Subcutaneous adipose tissue (tissue), 4 donors: Measurements from ENCODE around the gene PIGO. TPM values are rescaled to one million over a fixed set of nuclear protein-coding genes. Genes with fewer than 3 reads are reported as not detected.

Experiments
- total RNA-seq, 4 donors: library from RNA; depleted of rRNA; stranded (reverse); fragments of >200 nt; gene quantifications; one replicate each; pipeline ENCODE4 v1.1.0, GENCODE V29; 2016
- TF ChIP-seq, protein P1 (sequence below): fragments of 450-650 bp; IDR thresholded peaks from one replicate; pipeline ENCODE4 v1.5.1; 2016; ENCODE audit warnings: low read depth, mild to moderate bottlenecking, control low read depth, antibody characterized with exemption, moderate library complexity

Gene PIGO
- total RNA-seq, 4 donors from 2014 or later = 6.5 to 17.9 (median 11.7) TPM

GRCh38 chr9:35067056-35067455 lies 29.3 kb downstream of the PIGO start:
- TF ChIP-seq, protein P1, sequence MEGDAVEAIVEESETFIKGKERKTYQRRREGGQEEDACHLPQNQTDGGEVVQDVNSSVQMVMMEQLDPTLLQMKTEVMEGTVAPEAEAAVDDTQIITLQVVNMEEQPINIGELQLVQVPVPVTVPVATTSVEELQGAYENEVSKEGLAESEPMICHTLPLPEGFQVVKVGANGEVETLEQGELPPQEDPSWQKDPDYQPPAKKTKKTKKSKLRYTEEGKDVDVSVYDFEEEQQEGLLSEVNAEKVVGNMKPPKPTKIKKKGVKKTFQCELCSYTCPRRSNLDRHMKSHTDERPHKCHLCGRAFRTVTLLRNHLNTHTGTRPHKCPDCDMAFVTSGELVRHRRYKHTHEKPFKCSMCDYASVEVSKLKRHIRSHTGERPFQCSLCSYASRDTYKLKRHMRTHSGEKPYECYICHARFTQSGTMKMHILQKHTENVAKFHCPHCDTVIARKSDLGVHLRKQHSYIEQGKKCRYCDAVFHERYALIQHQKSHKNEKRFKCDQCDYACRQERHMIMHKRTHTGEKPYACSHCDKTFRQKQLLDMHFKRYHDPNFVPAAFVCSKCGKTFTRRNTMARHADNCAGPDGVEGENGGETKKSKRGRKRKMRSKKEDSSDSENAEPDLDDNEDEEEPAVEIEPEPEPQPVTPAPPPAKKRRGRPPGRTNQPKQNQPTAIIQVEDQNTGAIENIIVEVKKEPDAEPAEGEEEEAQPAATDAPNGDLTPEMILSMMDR = no peak

DNA sequence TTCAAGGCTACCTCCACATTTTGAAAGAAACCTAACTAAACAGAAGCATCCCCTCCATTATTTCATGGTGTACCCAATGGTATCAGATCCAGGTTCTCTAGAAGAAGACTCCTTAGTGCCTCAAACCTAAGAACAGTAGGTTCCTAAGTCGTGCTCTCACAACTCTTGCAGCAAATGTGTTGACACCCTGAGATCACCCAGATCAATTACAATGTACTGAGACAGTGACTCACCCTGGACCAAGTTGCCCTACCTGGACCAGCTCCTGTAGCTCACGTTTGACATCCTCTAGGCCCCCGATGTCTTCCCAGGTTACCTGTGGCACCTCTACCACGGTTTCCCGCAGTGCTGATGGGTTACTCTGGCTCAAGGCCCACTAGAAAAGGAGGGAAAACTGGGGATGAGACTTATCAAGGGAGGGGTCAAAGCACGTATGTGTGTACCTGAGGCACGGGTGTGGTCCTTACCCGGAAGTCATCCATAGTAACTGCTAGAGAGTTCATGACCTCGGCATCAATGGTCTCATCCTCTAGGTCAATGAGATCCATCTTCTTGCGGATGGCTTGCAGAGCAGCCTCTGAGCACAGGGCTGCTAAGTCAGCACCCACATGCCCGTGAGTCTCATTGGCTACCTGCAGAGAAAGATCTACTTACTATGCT lies 35.7 kb downstream of the PIGO start:
- TF ChIP-seq, protein P1 = no peak

- TF ChIP-seq, protein P1 = no peak
Observed at GRCh38 chr9:35059438-35059837, 37.0 kb downstream of the PIGO start.

GRCh38 chr9:35057271-35057620 lies 39.1 kb downstream of the PIGO start:
- TF ChIP-seq, protein P1 = no peak

DNA sequence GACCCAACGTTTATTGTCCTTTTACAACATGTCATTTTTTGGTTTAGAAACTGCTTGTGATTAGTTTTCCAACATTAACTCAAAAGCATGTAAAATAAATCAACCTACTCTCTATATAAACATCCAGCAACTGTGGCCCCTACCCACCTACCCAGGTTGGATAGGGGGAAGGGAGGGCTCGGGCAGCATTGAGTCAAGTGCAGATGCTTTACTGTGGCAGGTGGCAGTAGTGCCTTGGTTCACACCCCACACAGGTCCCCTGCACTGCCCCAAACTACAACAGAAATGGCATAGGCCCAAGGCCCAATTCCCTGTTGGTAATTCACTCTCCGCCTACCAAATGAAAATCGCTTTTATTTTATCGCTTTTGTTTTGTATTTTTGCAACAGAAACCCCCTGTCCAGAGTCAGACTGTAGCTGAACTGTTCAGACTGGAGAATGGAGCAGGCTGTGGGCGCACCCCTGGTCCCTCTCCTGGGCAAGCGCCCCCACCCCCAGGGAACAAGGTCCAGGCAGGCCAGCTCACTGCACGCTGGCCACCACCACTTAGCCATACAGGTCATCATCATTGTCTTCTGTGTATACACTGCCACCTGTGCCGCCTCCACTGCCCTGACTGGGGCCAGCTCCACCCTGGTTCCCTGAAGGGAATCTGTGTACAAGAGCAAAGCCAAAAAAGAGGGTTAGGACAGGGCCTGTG lies 39.7 kb downstream of the PIGO start:
- TF ChIP-seq, protein P1 = no peak

DNA sequence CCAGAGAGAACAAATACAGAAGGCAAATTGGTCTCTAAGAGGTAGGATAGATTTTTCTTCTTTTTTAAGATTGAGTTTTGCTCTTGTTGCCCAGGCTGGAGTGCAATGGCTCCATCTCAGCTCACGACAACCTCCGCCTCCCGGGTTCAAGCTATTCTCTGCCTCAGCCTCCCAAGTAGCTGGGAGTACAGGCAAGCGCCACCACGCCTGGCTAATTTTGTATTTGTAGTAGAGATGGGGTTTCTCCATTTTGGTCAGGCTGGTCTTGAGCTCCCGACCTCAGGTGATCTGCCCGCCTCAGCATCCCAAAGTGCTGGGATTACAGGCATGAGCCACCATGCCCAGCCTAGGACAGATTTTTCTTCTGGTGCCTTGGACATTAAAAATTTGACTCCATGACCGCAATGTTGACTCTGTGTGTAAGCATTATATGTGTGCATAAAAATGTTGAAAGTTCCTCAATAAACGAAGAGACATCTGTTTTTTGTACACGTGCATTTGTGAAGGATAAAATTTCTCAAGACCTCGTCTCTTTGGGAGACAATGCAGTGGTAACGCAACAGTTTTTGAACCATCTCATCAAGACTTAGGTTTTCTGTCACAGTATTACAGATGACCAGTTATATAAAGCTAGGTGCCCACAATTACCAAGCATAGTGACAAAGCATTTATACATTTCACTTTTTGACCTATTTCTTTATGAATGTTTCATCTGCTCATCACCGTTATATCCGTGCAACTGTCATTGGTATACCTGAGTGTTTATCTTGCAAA lies 41.3 kb downstream of the PIGO start:
- TF ChIP-seq, protein P1 = no peak

GRCh38 chr9:35054185-35054835 lies 42.1 kb downstream of the PIGO start:
- TF ChIP-seq, protein P1 = no peak
